Placental pericyte (primary cell): ENCODE data around the gene NRL. TPM values are rescaled to one million over a fixed set of nuclear protein-coding genes. Genes with fewer than 3 reads are reported as not detected.
A peak's percentile ranks its signal among the peaks of the same experiment; 100 is the strongest.

Source experiments
- small RNA-seq: library from RNA; depleted of rRNA; stranded (forward); fragments of <200 nt; gene quantifications from one replicate; pipeline ENCODE3, GENCODE V24; 2012; ENCODE audit warnings: low replicate concordance
- total RNA-seq: library from RNA; depleted of rRNA; stranded (reverse); fragments of >200 nt; gene quantifications from 2 replicates; pipeline ENCODE4 v1.2.3, GENCODE V29; 2012

The NRL gene
- 0.72 and 1.3 TPM in 2 replicates for total RNA-seq

GRCh38 chr14:24114532-24115421, at the start of gene NRL, which contains the start of gene DCAF11:
TSS of gene NRL (minus strand) at chr14:24114949. CDS start at chr14:24082848, 32,101 bp downstream.
TSS of gene DCAF11 (plus strand) at chr14:24114777. CDS start at chr14:24115595, 818 bp downstream.

GRCh38 chr14:24160850-24161804, 46.4 kb upstream of the NRL start, which contains the start of gene IRF9:
TSS of gene IRF9 (plus strand) at chr14:24161265. CDS start at chr14:24162145, 880 bp downstream.

DNA sequence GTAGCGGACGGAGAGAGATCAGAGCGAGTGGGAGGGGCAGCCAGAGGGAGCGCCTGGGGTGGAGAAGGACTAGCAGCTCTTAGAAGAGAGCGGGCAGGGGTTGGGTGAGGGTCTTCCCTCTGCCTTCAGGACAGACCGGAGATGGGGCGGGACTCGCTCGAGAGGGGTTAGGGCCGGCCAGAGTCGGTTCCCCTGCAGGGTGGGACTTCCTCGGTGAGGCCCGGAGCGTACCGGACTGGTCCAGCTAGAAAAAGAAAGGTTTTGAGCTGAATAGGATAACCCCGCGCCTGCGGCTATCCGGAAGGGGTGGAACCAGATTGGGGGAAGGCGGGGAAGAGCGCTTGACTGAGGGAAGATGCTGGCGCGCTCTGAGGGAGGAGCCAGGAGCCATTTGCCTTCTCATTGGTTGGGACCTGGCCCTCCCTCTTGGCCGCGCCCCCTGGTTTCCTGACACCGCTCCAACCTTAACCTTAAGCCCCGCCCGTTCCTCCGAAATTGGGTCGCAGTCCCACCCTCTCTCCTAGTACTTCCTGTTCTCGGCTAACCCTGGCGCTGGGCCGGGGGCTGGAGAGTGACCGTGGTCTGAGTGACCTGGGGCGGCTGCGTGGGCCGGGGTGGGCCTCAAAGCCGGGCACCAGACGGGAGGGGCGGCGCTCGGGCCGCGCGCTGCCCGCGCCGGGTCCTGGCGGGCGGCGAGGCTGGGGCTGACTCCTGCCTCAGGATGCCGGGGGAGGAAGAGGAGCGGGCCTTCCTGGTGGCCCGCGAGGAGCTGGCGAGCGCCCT, 32.4 kb upstream of the NRL start, which contains the start of gene RNF31:
TSS of gene RNF31 (plus strand) at position 521 of the 783 bp plus-strand sequence. CDS start at position 722, 201 bp downstream.

GRCh38 chr14:24146453-24146977, 31.8 kb upstream of the NRL start, which contains the start of gene PSME2:
TSS of gene PSME2 (minus strand) at chr14:24146610. CDS start at chr14:24146581, 29 bp downstream.

DNA sequence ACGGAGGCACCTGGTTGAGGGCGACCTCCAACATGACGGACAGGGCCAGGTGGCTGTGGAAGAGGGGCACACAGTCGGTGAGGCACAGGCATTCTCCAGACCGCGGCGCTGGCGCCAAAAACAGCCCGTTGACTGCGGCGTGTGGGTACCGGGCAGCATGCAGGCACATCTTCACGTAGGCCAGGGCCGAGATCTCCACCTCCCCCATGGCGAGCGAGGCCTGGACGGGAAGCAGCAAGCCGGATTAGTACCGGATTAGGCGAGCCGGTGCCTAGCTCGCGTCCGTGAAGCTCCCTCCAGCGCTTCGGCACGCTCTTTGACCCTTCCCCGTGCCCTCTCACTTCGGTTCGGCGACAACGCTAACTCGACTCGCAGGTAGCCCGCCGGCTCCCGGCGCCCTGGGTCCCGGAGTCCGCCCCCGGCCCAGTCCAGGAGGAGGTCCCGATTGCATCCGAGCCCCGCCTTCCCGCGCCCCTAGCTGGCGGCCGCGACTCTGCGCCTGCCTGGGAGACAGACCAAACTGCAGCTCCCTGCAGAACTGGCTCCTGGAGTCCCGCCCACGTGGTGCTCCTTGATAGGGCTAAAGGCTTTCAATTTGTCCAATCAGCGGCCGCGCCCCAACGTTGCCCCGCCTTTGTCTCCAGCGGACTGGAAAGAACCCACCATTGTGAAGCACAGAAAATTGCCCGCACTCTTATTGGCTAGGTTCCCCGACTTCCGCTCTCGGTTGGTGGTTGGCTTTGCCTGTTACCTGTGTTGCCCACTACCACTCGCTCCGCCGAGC, 26.5 kb upstream of the NRL start, which contains the start of gene EMC9:
TSS of gene EMC9 (minus strand) at position 495 of the 784 bp plus-strand sequence. CDS start at position 208, 287 bp downstream.

GRCh38 chr14:24135834-24136683, 21.3 kb upstream of the NRL start, which contains the start of gene PSME1:
TSS of gene PSME1 (plus strand) at chr14:24136194. CDS start at chr14:24136263, 69 bp downstream.

DNA sequence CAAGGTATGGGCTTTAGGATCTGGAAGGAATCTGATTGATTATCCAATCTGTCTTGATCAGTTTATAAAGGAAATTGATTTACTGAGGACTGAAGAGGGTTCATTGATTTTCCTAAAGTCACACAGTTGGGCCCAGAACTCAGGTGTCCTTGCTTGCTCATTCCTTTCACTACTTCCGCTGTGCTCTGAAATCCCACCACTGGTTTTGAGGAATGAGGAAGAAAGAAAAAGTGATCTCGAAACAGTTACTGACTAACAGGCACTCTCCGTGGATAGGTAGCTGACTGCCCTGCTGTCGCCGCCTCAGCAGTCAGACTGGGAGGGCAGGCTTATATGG, 15.6 kb upstream of the NRL start, which contains the start of gene FITM1:
TSS of gene FITM1 (plus strand) at position 280 of the 337 bp plus-strand sequence. CDS start 905 bp downstream, outside the sequence.

GRCh38 chr14:24093901-24094840, 20.6 kb downstream of the NRL start, which contains the start of gene PCK2:
TSS of gene PCK2 (plus strand) at chr14:24094311. CDS start at chr14:24094406, 95 bp downstream.

GRCh38 chr14:24071144-24071697, 43.5 kb downstream of the NRL start, which contains the start of gene CPNE6:
TSS of gene CPNE6 (plus strand) at chr14:24071562. CDS start at chr14:24072937, 1,375 bp downstream.

GRCh38 chr14:24051789-24052655, 62.7 kb downstream of the NRL start, which contains the start of gene CARMIL3:
TSS of gene CARMIL3 (plus strand) at chr14:24052009. CDS start at chr14:24052154, 145 bp downstream.

Small RNA genes lying within 50 kb of the gene (small RNA-seq; reads per million reads assigned to genes)
- gene RNA5SP383: 0.46 reads per million, percentile 15 among the genes with 10 or more reads in this experiment

Other genes starting within 250 kb of the NRL start
- gene DHRS4, start 161.2 kb downstream of the NRL start, total RNA-seq: 23.8 and 49.9 TPM in 2 replicates
- gene DHRS4L2, start 126.0 kb downstream of the NRL start, total RNA-seq: 3.3 and 9.6 TPM in 2 replicates
- gene CARMIL3, start 62.9 kb downstream of the NRL start, total RNA-seq: under 0.01 TPM in 1 of 2 replicates, not detected in the other
- gene CPNE6, start 43.4 kb downstream of the NRL start, total RNA-seq: under 0.01 TPM in 1 of 2 replicates, not detected in the other
- 10.3 and 48.8 TPM in 2 replicates for gene PCK2, start 20.6 kb downstream of the NRL start, total RNA-seq
- 42.9 and 54.3 TPM in 2 replicates for gene DCAF11, start 172 bp downstream of the NRL start, total RNA-seq
- gene FITM1, start 15.7 kb upstream of the NRL start, total RNA-seq: 0.44 TPM in 1 of 2 replicates, not detected in the other
- 51.5 and 134 TPM in 2 replicates for gene PSME1, start 21.2 kb upstream of the NRL start, total RNA-seq
- gene EMC9, start 26.6 kb upstream of the NRL start, total RNA-seq: 14.3 and 14.9 TPM in 2 replicates
- 71.8 and 89.9 TPM in 2 replicates for gene PSME2, start 31.7 kb upstream of the NRL start, total RNA-seq
- 57.8 and 65.3 TPM in 2 replicates for gene RNF31, start 32.5 kb upstream of the NRL start, total RNA-seq
- 58.9 and 78.3 TPM in 2 replicates for gene IRF9, start 46.3 kb upstream of the NRL start, total RNA-seq
- gene REC8, start 57.1 kb upstream of the NRL start, total RNA-seq: 4.6 and 5.2 TPM in 2 replicates
- 45.1 and 87.8 TPM in 2 replicates for gene IPO4, start 73.9 kb upstream of the NRL start, total RNA-seq
- gene TM9SF1, start 80.5 kb upstream of the NRL start, total RNA-seq: 89.9 and 103 TPM in 2 replicates
- gene TSSK4, start 90.7 kb upstream of the NRL start, total RNA-seq: 0.14 and 0.22 TPM in 2 replicates
- 21.9 and 50.8 TPM in 2 replicates for gene CHMP4A, start 98.5 kb upstream of the NRL start, total RNA-seq
- gene MDP1, start 101.1 kb upstream of the NRL start, total RNA-seq: 9.9 and 11.6 TPM in 2 replicates
- gene NEDD8, start 117.4 kb upstream of the NRL start, total RNA-seq: 86.8 and 89.3 TPM in 2 replicates
- 78.6 and 87.8 TPM in 2 replicates for gene GMPR2, start 118.0 kb upstream of the NRL start, total RNA-seq
- 46.6 and 73.7 TPM in 2 replicates for gene TINF2, start 127.7 kb upstream of the NRL start, total RNA-seq
- gene TGM1, start 148.2 kb upstream of the NRL start, total RNA-seq: 1.5 and 3.4 TPM in 2 replicates
- gene RABGGTA, start 156.6 kb upstream of the NRL start, total RNA-seq: 37.9 and 45.2 TPM in 2 replicates
- 12.7 and 23.0 TPM in 2 replicates for gene DHRS1, start 184.8 kb upstream of the NRL start, total RNA-seq
- 15.5 and 39.7 TPM in 2 replicates for gene NOP9, start 184.9 kb upstream of the NRL start, total RNA-seq
- gene CIDEB, start 193.0 kb upstream of the NRL start, total RNA-seq: 0.22 and 1.0 TPM in 2 replicates
- 5.6 and 7.7 TPM in 2 replicates for gene LTB4R2, start 195.2 kb upstream of the NRL start, total RNA-seq
- gene LTB4R, start 196.6 kb upstream of the NRL start, total RNA-seq: 0.88 and 1.0 TPM in 2 replicates
- gene ADCY4, start 220.1 kb upstream of the NRL start, total RNA-seq: 0.66 and 3.1 TPM in 2 replicates
- not detected in 2 replicates for gene RIPK3, start 225.0 kb upstream of the NRL start, total RNA-seq